GM21423 (cell line): Measurements from ENCODE around the gene PRADC1.

Experiments used
- ATAC-seq: cut with Tn5 transposase; IDR thresholded peaks from one replicate; pipeline ENCODE4 v1.9.1; 2021; ENCODE audit warnings: mild to moderate bottlenecking, moderate library complexity; ENCODE audit not compliant: unreplicated experiment

Gene PRADC1

GRCh38 chr2:73238149-73238548, 5.1 kb upstream of the PRADC1 start:
- no peak for ATAC-seq

GRCh38 chr2:73237168-73237567, 4.1 kb upstream of the PRADC1 start:
- ATAC-seq = no peak

GRCh38 chr2:73235315-73236028, 2.4 kb upstream of the PRADC1 start:
- ATAC-seq = no peak

GRCh38 chr2:73233932-73234832, 1.1 kb upstream of the PRADC1 start, which contains the start of gene CCT7:
Gene CCT7, plus strand, starts transcription at chr2:73234308. Its CDS starts 71 bp downstream, at chr2:73234379.
- ATAC-seq = peak; percentile 62

- ATAC-seq = peak; percentile 8
These were observed 461 bp downstream of the PRADC1 start for GRCh38 chr2:73232403-73233153.

GRCh38 chr2:73228631-73229030, 4.4 kb downstream of the PRADC1 start:
- ATAC-seq = no peak

- ATAC-seq = no peak
These were observed 6.0 kb downstream of the PRADC1 start for GRCh38 chr2:73227086-73227485.

- no peak for ATAC-seq
These were observed 7.3 kb downstream of the PRADC1 start for GRCh38 chr2:73225513-73226360.

GRCh38 chr2:73223821-73224220, 9.2 kb downstream of the PRADC1 start:
- ATAC-seq = no peak

GRCh38 chr2:73218298-73218697, 14.7 kb downstream of the PRADC1 start:
- ATAC-seq = no peak

GRCh38 chr2:73217826-73218225, 15.2 kb downstream of the PRADC1 start:
- ATAC-seq = no peak

- ATAC-seq = no peak
These were observed 15.9 kb downstream of the PRADC1 start for GRCh38 chr2:73217160-73217559.

- no peak for ATAC-seq
These were observed 17.8 kb downstream of the PRADC1 start for GRCh38 chr2:73215254-73215653.

- peak; percentile 90 for ATAC-seq
These were observed 18.7 kb downstream of the PRADC1 start, which contains the start of gene SMYD5 for GRCh38 chr2:73214120-73215035. Gene SMYD5, plus strand, starts transcription at chr2:73214245. Its CDS starts 22 bp downstream, at chr2:73214267.

GRCh38 chr2:73212448-73213176, 20.4 kb downstream of the PRADC1 start:
- peak; percentile 64 for ATAC-seq

- ATAC-seq = no peak
These were observed 21.0 kb downstream of the PRADC1 start for GRCh38 chr2:73212098-73212447.

- no peak for ATAC-seq
These were observed 22.3 kb downstream of the PRADC1 start for GRCh38 chr2:73210696-73211095.

- ATAC-seq = no peak
These were observed 23.0 kb downstream of the PRADC1 start for GRCh38 chr2:73210019-73210418.

GRCh38 chr2:73208258-73208657, 24.8 kb downstream of the PRADC1 start:
- ATAC-seq = no peak
